HG03565 (cell line): ENCODE measurements around the gene GNB1L.
A peak's percentile ranks its signal among the peaks of the same experiment; 100 is the strongest.
"Not testable (repeated sequence)": the region's sequence is repeated elsewhere in the genome, so short reads cannot be mapped to it uniquely, and the experiment has no call there.

Experiments used
- ATAC-seq: cut with Tn5 transposase; IDR thresholded peaks from one replicate; pipeline ENCODE4 v1.9.1; 2021; ENCODE audit warnings: mild to moderate bottlenecking, moderate library complexity; ENCODE audit not compliant: unreplicated experiment

GNB1L gene

DNA sequence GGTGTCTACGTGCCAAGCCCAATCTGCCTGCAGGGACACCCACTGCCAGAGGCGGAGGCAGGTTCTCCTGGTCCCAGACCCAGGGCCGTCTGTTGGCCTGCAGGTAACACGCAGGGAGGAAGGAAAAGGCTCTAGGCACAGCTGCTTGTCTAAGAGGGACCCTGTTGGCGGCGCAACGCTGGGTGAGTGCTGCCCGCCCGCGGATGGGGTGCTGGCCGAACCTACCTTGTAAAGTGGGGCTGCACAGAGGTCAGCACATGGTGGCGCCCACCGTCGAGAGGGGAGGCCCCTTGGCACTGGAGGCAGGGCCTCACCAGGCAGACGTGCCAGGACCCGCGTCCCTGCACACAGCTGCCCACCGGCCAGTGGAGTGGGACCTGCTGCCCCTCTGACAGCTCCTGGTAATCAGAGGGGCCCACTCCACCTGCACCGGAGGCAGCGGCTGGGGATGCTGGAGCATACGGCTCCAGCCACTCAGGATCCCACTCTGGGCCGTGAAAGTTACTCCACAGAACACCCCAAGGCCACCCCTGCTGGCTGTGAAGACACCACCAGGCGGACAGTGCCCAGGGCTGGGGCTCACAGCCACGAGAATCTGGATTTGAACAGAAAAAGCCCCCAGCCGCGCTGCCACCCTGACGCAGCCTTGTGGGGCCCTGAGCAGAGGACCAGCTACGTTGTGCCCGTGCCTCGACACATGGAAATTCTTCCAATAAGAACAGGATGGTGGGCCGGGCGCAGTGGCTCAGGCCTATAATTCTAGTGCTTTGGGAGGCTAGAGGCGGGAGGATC, 70.1 kb downstream of the GNB1L start:
- no peak for ATAC-seq

DNA sequence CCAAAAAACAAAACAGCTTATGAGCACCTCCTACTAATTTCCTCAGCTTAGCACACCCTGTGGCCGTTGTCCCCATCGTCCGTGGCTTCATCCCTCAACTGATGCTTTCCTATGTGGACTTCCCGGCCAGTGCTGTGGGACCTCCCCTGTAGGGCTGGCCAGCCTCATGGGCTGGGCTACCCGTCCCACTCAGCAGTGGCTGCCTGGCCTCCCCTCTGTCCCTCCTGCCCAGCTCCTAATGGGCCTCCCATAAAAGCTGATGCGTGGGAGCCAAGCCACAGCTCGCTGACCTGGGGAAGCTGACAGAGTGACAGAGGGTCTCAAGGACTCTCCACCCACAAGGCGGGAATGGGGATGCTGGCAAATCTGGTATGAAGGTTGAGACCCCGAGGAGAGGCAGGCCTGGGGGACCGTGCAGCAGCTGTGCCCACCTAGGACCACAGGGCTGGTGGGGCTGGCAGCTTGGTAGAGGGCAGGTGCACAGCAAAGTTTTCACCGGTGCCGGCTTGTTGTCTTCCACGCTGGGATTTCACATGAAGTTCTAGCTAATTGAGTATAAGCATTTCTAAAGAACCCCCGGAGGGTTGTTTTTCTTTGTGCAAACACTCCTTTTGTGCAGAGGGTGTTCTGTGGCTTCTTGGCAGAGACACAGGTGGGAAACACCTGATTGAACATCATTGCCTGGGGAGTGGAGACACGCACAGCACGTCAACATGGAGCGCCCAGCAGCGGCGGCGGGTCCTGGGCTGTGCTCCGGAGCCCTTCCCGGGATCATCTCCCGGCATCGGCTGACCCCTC, 70.9 kb downstream of the GNB1L start:
- no peak for ATAC-seq

DNA sequence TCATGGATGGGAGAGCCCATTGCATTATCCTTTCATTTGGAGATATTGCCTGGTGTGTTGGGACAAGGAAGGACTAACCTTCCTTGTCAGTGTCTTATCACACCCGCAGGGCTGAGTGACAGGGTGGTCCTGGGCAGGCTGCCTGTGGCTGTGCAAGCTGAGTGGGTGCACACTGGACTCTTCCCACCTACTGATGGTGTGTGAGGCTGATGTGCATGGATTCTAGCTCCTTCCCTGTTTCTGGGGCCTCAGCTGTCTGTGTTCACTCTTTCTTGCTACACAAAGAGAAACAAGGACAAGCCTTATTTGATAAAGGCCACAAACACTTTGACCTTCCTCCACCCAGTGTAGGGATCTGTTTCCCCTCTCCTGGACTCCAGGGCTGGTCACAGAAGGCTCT, 72.1 kb downstream of the GNB1L start:
- ATAC-seq, result no peak

DNA sequence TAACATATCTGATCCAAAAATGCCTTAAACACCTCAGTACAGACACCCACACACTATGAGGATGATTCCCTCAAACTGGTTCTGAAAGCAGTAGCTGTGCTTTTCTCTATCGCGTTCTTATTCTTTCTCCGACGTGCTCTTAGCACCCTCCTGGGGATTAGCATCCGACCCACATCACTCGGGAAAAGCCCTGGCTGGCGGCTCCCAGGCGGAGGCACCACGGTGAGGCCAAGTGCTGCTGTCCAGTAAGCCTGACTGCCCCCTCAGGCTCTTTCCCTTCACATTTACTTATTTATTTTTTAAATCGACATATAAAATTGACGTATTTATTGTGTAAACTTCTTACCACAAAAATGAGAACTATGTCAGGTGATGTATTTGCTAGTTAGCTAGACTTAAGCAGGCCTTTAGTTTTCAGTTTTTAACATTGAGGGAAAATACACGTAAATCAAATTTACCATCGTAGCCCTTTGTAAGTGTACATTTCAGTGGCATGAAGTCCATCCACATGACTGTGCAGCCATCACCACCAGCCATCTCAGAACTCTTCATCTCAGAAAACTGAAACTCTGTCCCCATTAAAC, 74.9 kb downstream of the GNB1L start:
- ATAC-seq, result no peak

DNA sequence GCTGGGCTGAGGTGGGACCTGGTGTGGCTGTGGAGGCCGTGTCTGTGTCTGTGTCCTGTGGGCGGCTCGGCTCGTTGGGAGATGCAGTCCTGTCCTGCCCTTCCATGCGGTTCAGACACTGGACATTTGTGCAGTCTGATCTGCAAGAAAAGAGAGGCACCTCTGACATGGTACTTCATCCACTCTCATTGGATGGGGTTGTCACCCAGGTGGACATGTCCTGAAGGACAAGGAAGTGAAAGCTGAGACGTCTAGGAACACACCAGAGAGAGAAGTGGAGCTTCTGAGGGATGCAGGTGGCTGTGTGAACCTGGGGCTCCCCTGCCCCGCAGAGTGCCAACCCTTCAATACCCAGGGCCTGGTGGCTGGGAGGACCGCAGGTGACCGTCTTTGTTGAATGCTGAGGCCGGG, 75.7 kb downstream of the GNB1L start:
- no peak for ATAC-seq

DNA sequence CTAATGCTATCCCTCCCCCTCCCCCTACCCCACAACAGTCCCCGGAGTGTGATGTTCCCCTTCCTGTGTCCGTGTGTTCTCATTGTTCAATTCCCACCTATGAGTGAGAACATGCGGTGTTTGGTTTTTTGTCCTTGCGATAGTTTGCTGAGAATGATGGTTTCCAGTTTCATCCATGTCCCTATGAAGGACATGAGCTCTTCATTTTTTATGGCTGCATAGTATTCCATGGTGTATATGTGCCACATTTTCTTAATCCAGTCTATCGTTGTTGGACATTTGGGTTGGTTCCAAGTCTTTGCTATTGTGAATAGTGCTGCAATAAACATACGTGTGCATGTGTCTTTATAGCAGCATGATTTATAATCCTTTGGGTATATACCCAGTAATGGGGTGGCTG, 77.5 kb downstream of the GNB1L start:
- not testable (repeated sequence) for ATAC-seq

DNA sequence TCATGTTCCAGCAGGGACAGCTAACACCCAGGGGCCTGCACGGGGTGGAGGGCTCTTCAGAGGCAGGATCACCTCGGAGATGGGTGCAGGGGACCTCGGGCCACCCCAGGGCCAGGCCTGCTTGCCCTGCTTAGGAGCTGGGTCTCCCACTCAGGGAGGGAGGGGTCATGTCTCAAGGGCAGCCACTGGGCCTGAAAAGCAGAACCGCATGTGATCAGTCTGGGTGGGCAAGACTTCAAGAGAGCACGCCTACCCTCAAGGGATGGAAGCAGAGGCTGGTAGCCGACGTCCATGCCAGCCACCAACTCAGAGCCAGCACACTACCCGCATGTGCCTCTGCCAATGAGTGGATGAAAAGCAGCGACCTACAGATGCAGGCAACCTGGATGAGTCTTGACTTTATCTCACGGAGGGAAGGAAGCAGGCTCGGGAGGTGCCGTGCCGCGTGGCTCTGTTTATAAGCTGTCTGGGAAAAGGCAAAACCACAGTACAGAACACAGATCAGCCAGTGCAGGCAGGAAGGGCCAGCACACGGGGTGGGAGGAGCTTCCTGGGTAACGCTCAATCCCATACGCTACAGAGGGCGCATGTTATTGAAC, 78.1 kb downstream of the GNB1L start:
- ATAC-seq, result no peak

DNA sequence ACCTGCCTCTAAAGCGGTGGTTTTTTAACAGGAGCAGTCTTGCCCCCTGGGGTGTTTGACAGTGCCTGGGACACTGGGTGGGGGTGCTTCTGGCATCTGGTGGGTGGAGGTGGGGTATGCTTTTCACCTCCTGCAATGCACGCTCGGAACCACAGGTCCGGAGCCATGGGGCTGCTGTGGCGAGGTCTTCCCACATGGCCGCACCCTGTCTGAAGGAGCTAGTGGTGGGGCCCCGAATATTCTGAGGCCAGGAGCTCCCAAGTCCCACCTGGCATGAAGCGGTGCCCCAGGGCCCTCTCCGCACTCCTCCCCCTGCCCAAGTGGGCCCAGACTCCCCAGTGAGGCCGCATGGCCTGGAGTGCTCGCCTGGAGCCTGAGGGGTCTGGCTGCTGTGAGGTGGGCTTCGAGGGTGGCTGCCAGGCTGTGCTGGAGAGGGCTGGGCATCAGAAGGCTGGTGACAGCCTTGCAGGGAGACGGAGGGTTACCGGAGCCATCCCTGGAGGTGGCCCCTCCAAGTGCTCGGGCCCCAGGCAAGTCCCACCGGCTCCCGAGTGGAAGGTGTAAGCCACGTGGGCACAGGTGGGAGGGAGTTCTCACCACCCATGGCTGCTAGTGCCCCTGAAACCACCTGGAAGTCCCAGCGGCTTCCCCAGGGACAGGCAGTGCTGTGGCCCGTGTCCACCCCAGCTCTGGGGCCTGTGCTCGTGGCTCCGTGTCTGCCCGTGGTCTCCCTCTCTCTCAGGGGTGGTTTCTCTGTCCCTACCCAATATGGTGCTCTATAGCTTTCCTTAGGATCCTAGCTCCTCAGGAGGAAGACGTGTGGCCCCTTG, 79.0 kb downstream of the GNB1L start:
- ATAC-seq, result no peak

DNA sequence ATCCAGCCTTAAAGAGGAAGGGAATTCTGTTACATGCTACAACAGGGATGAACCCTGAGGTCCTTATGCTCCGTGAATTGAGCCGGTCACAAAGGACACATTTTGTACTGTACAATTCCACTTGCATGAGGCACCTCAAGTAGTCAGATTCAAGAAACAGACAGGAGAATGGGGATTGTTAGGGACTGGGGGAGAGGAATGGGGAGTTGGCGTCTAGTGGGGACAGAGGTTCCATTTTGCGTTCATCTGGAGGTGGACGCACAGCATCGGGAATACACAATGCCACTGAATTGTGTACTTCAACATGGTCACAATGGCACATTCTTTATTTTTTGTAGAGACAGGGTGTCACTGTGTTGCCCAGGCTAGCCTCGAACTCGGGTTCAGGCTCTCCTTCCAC, 80.0 kb downstream of the GNB1L start:
- ATAC-seq, result no peak

DNA sequence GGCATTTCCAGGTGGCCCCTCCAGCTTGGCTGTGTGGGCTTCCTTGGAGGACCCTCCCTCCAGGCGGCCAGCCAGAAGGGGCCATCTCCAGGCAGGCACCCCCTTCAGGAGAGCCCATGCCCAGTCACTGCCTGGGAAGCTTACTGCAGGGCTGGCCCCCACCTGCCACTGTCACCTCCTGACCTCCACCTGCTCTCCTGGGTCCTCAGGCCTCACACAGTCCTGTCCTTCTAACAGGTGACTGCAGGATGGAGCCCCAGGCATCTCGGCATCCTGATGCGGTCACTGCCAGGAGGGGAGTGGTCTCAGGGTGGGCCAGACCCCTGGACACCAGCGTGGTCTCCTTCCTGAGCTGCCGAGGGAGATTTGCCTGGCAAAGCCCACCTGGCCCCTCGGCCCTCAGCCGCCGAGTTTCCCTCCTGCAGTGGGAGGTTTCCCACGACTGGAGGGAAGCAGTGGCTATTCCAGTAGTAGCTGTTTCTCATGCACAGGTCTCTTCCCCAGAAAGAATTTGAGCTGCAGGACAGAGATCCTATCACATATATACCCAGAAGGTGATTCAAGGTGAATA, 81.1 kb downstream of the GNB1L start:
- ATAC-seq, result no peak

DNA sequence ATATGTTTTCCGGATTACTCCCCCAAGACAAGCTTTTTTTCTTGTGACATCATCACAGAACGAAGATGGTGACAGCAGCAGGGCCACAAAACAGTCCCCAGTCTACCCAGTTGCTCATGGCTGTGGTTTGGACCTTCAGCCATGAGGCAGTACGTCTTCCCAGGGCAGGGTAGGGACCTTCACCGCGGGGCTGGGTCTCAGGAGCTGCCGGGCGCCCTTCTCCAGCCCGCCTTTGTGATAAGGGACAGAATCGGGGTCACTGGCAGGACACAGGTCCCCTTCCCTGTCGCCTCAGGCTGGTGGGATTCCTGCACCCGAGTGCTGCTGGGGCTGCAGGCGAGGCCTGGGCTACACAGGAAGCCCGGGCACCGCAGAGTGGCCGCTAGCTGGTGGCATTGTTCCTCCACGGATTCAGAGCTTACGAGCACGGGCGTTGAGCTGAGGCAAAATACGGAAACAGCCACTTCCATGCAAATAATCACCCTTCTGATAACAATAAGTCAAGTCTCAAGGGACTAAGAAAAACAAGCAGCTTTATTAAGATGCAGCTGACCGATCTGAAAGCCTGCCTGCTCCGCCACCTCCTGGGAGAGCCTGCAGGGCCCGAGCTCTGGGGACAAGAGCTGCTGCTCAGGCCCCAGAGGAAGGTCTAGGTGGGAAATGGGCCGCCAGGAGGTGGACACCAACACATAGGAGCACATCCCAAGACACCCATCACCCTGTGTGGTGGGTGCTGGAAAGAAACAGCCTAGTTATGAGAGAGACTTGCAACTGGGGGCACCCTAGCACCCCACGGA, 81.8 kb downstream of the GNB1L start:
- ATAC-seq, result peak; percentile 61

DNA sequence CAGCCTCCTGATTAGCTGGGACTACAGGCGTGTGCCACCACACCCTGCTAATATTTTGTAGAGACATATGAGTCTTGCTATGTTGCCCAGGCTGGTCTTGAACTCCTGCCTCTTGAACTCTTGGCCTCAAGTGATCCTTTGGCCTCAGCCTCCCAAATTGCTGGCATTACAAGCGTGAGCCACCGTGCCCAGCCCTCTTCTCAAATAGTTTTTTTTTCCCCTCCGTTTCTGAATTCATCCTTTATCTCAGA, 82.3 kb downstream of the GNB1L start:
- no peak for ATAC-seq

DNA sequence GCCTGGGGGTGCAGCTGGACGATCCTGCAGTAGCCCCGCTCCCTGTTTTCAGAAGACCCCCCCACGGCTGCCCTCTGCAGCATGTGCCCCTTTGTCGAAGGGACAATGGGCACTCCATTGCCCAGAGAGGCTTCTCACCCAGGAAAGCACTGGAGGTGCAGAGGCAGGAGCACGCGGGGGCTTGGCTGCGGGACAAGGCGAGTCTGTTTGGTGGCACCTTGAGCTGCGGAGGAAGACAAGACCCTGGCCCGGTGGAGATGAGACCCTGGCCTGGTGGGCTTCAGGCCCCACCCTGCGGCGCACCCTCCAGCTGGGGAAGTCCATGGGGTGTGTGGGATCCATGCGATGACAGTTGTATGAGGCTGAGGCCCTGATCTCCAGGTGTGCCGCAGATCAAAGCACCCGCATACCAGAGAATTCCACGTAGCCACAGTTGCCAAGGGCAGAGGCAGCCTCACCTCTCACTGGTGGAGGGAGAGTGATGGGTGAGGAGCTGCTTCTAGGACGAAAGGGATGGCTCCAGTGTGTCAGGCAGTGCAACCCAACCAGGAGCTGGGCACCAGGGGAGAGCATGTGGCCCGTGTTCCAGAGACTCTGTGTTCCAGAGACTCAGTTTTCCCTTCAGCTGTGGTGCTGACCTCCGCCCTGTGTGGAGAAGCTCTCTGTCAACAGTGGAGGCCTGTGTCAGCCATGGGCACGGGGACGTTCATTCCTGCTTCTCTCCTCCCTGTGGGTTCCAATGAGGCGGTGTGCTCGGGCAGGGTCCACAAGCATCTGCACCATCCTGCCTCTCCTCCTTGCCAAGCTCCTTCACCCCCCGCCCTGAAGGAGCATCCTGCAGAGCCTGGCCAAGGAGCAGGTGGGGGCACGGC, 84.1 kb downstream of the GNB1L start:
- ATAC-seq, result no peak

DNA sequence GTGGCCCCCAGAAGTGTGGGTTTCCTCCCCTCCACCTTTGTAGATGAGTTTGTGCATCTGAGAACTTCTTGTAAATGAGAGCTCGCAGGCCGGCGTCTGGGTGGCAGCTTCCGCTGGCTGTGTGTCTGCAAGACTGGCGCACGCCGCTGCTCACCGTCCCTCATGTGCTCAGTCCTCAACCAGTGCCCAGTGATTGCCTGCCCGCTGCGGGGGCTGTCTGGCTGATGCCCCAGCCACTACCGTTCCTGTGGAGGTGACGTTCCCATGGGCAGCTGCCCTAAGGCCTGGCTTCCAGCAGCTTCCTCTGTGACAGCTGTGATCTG, 85.3 kb downstream of the GNB1L start:
- ATAC-seq, result no peak

DNA sequence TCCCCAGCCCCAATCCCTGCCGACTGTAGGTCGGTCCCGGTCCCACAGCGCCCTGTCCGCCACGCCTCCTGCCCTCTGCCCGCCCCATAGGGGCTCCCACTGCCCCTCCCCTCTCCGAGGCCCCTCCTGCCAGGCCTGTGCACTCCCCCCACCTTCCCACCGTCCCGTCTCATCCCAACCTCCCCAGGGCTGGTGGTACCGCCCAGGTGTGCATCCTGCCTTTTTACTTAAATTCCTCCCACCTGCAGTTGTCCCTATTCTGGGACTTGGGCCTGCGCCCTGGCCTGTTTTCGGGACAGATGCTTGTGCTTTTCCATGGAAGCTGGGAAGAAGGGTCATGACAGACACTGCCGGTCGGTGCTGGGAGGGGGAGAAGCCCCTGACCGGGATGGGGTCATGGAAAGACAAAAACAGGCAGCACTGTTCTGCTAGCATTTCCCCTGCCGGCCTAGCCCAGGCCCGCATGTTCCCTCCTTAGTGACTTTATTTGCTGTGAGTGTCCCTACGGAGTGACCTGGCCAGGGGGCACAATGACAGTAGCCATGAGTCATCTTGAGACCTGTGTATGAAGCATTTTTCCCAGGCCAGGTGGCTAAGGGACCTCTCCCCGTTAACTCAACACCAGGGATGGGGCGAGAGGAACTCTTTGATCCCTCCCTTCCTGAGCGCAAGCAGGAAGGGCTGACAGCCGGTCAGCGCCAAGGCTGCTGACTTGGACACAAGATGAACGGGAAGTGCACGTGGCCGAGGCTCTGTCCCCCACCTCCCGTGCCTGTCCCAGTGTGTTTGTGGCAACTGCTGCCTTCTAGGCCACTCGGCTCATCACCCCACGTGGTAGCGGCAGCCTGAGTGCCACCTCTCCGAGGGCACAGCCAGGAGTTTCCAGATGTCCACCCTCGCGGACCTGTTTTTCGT, 87.0 kb downstream of the GNB1L start:
- ATAC-seq, result no peak

DNA sequence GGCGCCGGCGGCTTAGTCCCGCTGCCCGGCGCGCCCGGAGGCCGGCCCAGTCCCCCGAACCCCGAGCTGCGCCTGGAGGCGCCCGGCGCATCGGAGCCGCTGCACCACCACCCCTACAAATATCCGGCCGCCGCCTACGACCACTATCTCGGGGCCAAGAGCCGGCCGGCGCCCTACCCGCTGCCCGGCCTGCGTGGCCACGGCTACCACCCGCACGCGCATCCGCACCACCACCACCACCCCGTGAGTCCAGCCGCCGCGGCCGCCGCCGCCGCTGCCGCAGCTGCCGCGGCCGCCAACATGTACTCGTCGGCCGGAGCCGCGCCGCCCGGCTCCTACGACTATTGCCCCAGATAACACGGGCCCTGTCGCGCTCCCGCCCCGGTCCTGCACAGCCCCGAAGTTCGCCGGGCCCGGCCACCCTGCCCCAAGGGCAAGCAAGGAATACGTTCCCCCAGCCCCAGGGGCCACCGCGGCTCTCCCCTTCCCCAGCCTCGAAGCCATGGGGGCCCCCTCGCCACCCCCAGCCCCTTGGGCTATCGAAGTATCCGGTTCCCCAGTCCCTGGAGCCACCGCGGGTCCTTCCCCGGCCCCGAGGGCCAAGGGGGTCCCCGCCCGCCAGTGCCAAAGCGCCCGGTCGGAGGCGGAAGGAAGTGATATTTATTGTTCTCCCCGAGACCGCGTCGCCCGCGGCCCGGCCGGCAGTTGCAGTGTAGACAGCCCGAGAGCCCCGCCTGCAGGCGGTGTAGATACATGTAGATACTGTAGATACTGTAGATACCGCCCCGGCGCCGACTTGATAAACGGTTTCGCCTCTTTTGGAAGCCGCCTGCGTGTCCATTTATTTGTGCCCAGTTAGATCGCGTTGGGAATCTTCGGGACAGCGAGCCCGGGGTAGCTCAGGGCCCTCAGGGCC, 87.9 kb downstream of the GNB1L start:
- no peak for ATAC-seq

DNA sequence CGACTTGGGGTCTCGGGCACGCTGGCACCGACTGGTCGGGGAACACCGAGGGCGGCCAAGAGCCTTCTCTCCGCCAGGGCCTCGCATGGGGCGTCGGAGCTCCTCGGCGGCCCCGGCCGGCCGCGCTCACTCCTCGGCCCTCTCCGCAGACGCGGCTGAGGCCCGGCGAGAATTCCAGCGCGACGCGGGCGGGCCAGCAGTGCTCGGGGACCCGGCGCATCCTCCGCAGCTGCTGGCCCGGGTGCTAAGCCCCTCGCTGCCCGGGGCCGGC, 88.5 kb downstream of the GNB1L start:
- ATAC-seq, result no peak
